Natural killer cell treated with Interleukin-12 subunit alpha and Interleukin-12 subunit beta and Interleukin-15 and Interleukin-18, amount 100 ng/mL, for 72 hours (primary cell): ENCODE data around the gene TM9SF1. TPM values are rescaled to one million over a fixed set of nuclear protein-coding genes. Genes with fewer than 3 reads are reported as not detected.
A peak's percentile ranks its signal among the peaks of the same experiment; 100 is the strongest.
"Not testable (repeated sequence)": the region's sequence is repeated elsewhere in the genome, so short reads cannot be mapped to it uniquely, and the experiment has no call there.

Source experiments
- ATAC-seq, 2 donors: fragments of 150-1000 bp; cut with Tn5 transposase in 1 of 2; sonication (Bioruptor Pico), chemical (Tn5 transposase) in 1 of 2; 2 replicates each; pipeline ENCODE4 v1.10.0; 2021
- DNase-seq: peaks from one replicate; pipeline ENCODE4 v3.0.0; 2022; ENCODE audit warnings: low spot score
- H3K27ac Mint-ChIP-seq, 2 donors: 1 replicate in 1 of 2; 2 replicates in 1 of 2; pipeline ENCODE4 v1.8.0; 2022; ENCODE audit warnings: mixed read lengths in 2 of 2, mild to moderate bottlenecking in 1 of 2, moderate library complexity in 1 of 2
- H3K27me3 Mint-ChIP-seq, 2 donors: 1 replicate in 1 of 2; 2 replicates in 1 of 2; pipeline ENCODE4 v1.8.0; 2022; ENCODE audit warnings: mixed read lengths in 2 of 2
- H3K36me3 Mint-ChIP-seq: one replicate; pipeline ENCODE4 v1.8.0; 2022; ENCODE audit warnings: mixed read lengths
- H3K4me1 Mint-ChIP-seq, 2 donors: 1 replicate in 1 of 2; 2 replicates in 1 of 2; pipeline ENCODE4 v1.8.0; 2022; ENCODE audit warnings: low read depth in 2 of 2, mixed read lengths in 2 of 2, mild to moderate bottlenecking in 1 of 2
- H3K4me3 Mint-ChIP-seq: one replicate; pipeline ENCODE4 v1.8.0; 2022; ENCODE audit warnings: mixed read lengths
- H3K9me3 Mint-ChIP-seq: 2 replicates; pipeline ENCODE4 v1.8.0; 2022; ENCODE audit warnings: mixed read lengths
- total RNA-seq, 2 donors: library from RNA; stranded (reverse); gene quantifications; one replicate each; pipeline ENCODE4 v1.2.3, GENCODE V29; 2022

Gene TM9SF1
- total RNA-seq, 2 donors from 2014 or later = 27.6 to 30.2 TPM

DNA sequence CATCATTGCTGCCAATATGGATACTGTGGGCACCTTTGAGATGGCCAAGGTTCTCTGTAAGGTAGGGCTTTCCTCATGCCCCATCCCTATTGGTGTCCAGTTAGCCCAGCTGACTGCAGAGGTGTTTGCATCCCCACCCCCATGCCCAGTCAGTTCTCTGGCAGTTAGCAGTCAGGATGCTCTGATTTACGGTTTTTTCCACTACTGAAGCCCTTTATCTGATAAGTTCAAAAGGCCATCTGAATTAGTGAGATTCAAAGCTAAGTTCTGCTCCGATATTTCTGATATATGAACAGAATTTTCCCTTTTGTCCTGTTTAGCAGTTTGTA lies 38.3 kb upstream of the TM9SF1 start:
- no peaks in the 10 kb centered on the region for H3K27me3 Mint-ChIP-seq
- DNase-seq (no peak), ATAC-seq (no peak)
- H3K4me3 Mint-ChIP-seq = peak overlapping the region; percentile 91
- peak overlapping the region; percentile 68 to 95 for H3K27ac Mint-ChIP-seq
- H3K36me3 Mint-ChIP-seq = peaks cover 28% of the 10 kb centered on the region
- H3K4me1 Mint-ChIP-seq = peaks cover 44 to 56% of the 10 kb centered on the region in 2 donors
- no peaks in the 10 kb centered on the region for H3K9me3 Mint-ChIP-seq

DNA sequence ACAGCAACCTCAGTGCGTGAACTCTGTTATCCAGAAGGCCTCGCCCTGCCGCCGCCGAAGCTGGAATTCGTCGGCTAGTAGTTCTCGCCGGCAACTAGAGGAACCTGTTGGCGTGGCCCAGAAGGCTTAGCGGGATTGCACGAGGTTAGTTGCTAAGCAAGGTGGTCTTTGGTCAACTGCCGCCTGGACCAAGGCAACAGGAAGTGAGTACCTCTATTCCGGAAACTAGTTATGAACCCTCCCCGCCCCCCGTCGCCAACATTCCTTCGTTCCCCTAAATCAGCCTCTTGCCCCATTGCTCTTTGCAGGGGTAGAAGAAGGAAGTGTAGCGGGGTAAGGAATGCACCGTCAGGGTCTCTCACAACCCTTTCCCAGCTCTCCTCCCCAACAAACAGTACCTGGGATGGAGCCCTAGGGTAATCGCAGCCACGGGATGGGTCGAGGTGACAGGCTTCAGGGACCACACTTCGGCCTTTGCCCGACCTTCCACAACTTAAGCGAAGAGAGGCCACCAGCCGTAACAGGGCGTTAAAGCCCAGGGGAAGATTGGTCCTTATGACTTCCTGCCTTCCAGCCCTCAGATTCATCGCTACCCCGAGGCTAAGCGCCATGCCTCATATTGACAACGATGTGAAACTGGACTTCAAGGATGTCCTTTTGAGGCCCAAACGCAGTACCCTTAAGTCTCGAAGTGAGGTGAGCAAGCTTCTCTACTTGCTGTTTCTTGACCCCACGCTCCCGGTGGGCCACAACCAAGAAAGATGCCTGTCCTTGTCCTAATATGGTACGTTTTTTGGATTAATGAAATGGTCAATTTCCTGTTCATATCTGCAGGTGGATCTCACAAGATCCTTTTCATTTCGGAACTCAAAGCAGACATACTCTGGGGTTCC lies 37.6 kb upstream of the TM9SF1 start, which contains the start of gene GMPR2:
Gene GMPR2, plus strand, starts transcription at position 285 of the 893 bp plus-strand sequence. Its CDS starts 325 bp downstream, at position 610.
- Mint-ChIP-seq H3K27me3 (no peaks in the 10 kb centered on the region), H3K27ac (peak within 1 kb of the TSS; percentile 68 to 95), H3K36me3 (peaks cover 25% of the 10 kb centered on the region), H3K4me3 (peak within 1 kb of the TSS; percentile 91), H3K4me1 (peaks cover 39 to 53% of the 10 kb centered on the region in 2 donors), H3K9me3 (no peaks in the 10 kb centered on the region)
- peak; percentile 69 to 77 for ATAC-seq
- DNase-seq = no peak

DNA sequence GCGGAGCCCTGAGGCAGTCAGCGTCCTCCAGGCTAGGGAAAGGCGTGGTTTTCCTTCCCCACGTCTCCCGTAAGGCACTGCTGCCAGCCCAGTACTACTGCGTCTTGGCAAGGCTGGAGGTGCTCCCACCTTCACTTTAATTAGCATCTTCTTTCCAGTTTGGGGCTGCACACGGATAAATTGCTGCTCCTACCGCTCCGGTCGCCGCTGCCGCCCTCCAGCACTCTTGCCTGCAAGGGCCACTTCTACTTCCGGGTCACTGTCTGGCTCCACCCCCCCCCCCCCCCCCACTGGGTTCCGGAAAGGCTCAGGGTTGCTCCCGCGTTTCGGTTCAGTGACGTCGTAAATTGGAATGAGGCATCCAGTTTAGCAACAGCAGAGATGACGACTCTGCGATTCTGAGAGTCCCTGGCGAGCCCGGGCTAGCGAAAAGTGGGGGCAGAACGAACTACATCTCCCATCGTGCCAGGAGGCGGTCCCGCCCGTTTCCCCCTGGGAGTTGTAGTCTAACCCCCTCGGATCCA lies 36.9 kb upstream of the TM9SF1 start, which contains the start of gene NEDD8:
Gene NEDD8, minus strand, starts transcription at position 247 of the 524 bp plus-strand sequence. Its CDS starts 100 bp downstream, at position 147.
- Mint-ChIP-seq H3K36me3 (peaks cover 23% of the 10 kb centered on the region), H3K4me1 (peaks cover 37 to 50% of the 10 kb centered on the region in 2 donors), H3K27me3 (no peaks in the 10 kb centered on the region), H3K27ac (peak within 1 kb of the TSS; percentile 68 to 95), H3K9me3 (no peaks in the 10 kb centered on the region), H3K4me3 (peak within 1 kb of the TSS; percentile 91)
- peak; percentile 92 to 96 for ATAC-seq
- peak; percentile 94 for DNase-seq

DNA sequence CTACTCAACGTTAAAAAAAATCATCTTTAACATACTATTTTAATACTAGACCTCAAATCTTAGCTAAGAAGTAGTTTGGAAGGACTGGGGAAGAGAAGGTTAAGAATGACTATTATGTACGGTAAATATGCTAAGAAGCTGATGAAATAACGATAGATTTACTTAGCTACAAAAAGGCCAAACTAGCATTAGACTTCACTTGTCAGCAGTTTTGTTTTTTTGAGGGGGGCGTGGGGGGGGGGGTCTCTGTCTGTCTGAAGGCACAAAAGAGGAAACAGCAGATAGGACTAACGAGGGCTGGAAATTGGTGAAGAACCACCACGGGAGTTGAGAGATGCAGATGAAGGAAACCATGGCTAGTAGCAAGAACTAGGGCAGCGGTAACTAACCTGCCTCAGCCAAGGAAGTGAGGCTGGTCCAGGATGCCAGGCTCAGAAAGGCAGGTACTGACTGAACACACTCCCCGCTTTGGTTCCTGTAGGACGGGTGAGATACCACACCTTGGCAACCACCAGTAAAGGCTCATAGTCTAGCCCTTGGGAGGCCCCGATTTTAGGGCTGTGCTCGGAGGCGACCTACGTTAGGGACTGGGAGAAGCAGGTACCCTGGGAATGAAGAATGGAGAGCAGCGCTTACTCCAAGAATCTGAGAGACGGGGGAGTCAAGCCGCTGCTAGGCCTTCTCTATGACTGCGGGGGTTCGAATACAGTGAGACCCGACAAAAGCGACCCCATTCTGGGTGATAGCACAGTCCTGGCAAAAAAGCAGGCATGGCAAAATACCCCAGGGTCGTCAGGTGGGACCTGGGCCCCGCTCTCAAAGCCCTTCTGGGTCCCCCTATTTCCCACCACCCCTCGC lies 36.3 kb upstream of the TM9SF1 start:
- peak overlapping the region; percentile 91 for H3K4me3 Mint-ChIP-seq
- H3K4me1 Mint-ChIP-seq = peaks cover 34 to 49% of the 10 kb centered on the region in 2 donors
- peaks cover 20% of the 10 kb centered on the region for H3K36me3 Mint-ChIP-seq
- no peaks in the 10 kb centered on the region for H3K9me3 Mint-ChIP-seq
- H3K27me3 Mint-ChIP-seq = no peaks in the 10 kb centered on the region
- DNase-seq (no peak), ATAC-seq (peak in 1 of 2 donors; percentile 37)
- peak overlapping the region; percentile 68 to 95 for H3K27ac Mint-ChIP-seq

DNA sequence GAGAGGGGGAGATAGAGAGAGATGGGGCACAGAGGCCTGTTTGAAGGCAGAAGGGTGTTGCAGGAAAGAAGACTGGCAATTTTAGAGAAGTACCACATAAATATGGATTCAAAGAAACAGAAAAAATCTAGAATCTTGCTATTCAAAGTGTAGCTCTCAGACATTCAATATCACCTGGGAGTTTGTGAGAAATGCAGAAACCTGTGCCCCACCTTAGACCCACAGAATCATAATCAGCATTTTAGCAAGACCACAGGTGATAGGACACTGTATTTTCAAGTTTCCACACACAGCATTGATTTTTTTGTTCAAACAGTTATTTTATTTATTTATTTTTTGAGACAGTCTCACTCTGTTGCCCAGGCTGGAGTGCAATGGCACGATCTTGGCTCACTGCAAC lies 33.7 kb upstream of the TM9SF1 start:
- DNase-seq (no peak), ATAC-seq (no peak)
- no peak overlapping the region for H3K4me3 Mint-ChIP-seq
- H3K4me1 Mint-ChIP-seq = peaks cover 18 to 29% of the 10 kb centered on the region in 2 donors
- H3K27me3 Mint-ChIP-seq = no peaks in the 10 kb centered on the region
- H3K9me3 Mint-ChIP-seq = no peaks in the 10 kb centered on the region
- H3K36me3 Mint-ChIP-seq = peaks cover 12% of the 10 kb centered on the region
- H3K27ac Mint-ChIP-seq = no peak overlapping the region

DNA sequence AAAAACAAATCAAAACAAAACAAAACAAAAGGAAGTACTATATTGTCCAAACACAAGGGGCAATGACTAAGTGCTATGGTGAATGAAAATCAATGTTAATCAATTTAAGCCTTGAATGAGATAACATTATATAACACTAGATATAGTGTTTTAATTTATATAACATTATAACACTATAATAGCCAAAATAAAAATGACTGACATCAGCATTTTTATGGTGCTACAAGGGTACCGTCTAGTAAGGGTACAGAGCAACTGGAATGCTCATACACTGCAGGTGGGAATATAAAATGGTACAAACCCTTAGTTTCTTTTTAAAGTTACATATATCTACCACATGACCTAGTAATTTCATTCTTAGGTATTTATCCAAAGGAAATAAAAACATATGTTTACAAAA lies 31.2 kb upstream of the TM9SF1 start:
- Mint-ChIP-seq H3K9me3 (no peaks in the 10 kb centered on the region), H3K4me3 (no peak overlapping the region), H3K36me3 (peaks cover 12% of the 10 kb centered on the region), H3K27me3 (no peaks in the 10 kb centered on the region), H3K4me1 (peaks cover 10 to 16% of the 10 kb centered on the region in 2 donors), H3K27ac (no peak overlapping the region)
- DNase-seq = no peak
- ATAC-seq = no peak

DNA sequence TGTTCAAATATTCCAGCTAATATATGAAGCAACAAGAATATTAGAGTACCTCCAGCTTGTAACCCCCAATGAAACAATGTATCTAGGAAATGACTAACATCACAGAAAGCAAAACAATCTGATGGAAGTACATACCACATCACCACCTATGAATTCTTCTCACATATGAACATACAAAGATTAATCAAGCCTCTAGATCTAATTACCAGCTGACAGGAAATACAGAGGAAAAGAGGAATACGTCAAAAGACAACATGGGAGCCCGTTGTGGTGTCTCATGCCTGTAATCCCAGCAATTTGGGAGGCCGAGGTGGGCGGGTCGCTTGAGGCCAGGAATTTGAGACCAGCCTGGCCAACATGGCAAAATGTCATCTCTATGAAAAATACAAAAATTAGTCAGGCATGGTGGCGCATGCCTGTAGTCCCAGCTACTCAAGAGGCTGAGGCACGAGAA lies 29.4 kb upstream of the TM9SF1 start:
- H3K27ac Mint-ChIP-seq = no peak overlapping the region
- ATAC-seq (no peak), DNase-seq (no peak)
- H3K36me3 Mint-ChIP-seq = peaks cover 12% of the 10 kb centered on the region
- peaks cover 9 to 10% of the 10 kb centered on the region in 2 donors for H3K4me1 Mint-ChIP-seq
- H3K27me3 Mint-ChIP-seq = no peaks in the 10 kb centered on the region
- no peaks in the 10 kb centered on the region for H3K9me3 Mint-ChIP-seq
- no peak overlapping the region for H3K4me3 Mint-ChIP-seq

DNA sequence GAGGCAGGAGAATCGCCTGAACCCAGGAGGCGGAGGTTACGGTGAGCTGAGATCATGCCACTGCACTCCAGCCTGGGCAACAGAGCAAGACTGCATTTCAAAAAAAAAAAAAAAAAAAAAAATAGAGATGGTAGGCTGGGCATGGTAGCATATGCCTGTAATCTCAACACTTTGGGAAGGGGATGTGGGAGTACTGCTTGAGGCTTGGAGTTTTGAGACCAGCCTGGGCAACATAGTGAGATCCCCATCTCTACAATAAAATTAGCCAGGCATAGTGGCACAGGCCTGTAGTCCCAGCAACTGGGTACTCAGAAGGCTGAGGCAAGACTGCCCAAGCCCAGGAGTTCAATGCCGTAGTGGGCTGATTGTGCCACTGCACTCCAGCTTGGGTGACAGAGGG lies 27.7 kb upstream of the TM9SF1 start:
- not testable (repeated sequence) for DNase-seq, H3K27me3 Mint-ChIP-seq, H3K27ac Mint-ChIP-seq, ATAC-seq, H3K9me3 Mint-ChIP-seq, H3K4me1 Mint-ChIP-seq, H3K4me3 Mint-ChIP-seq
- peaks cover 12% of the 10 kb centered on the region for H3K36me3 Mint-ChIP-seq

DNA sequence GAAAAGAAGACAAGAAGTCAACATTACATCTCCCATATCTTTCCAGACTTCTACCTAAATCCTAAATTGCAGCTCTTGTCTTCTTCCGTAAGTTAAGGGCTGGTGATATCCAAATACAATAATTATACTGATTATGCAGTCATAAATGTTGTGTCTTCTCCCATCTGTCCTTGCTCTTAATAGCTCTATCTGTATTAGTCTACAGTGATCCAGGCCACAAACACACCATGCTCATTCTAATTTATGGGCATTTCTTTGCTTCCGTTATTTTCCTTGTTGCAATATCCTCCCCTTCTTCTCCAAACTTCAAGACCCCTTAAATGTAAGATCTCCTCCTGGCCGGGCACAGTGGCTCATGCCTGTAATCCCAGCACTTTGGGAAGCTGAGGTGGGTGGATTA lies 24.3 kb upstream of the TM9SF1 start:
- Mint-ChIP-seq H3K36me3 (peaks cover 2% of the 10 kb centered on the region), H3K4me3 (no peak overlapping the region), H3K9me3 (no peaks in the 10 kb centered on the region), H3K27ac (no peak overlapping the region), H3K27me3 (no peaks in the 10 kb centered on the region), H3K4me1 (peaks cover 16 to 20% of the 10 kb centered on the region in 2 donors)
- ATAC-seq (no peak), DNase-seq (no peak)

DNA sequence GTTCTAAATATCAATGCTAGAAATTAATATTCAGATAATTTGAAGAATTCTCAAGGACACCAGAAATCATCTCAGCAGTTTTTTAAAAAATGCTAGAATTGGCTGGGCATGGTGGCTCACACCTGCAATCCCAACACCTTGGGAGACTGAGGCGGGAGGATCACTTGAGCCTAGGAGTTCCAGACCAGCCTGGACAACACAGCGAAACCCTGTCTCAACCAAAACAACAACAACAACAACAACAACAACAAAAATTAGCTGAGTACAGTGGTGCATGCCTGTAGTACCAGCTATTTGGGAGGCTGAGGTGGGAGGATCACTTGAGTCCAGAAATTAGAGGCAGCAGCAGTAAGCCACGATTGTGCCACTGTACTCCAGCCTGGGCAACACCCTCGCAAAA lies 23.8 kb upstream of the TM9SF1 start:
- Mint-ChIP-seq H3K27me3 (no peaks in the 10 kb centered on the region), H3K36me3 (no peaks in the 10 kb centered on the region), H3K27ac (no peak overlapping the region), H3K4me3 (no peak overlapping the region), H3K9me3 (no peaks in the 10 kb centered on the region), H3K4me1 (peaks cover 18 to 25% of the 10 kb centered on the region in 2 donors)
- DNase-seq = no peak
- ATAC-seq = no peak

DNA sequence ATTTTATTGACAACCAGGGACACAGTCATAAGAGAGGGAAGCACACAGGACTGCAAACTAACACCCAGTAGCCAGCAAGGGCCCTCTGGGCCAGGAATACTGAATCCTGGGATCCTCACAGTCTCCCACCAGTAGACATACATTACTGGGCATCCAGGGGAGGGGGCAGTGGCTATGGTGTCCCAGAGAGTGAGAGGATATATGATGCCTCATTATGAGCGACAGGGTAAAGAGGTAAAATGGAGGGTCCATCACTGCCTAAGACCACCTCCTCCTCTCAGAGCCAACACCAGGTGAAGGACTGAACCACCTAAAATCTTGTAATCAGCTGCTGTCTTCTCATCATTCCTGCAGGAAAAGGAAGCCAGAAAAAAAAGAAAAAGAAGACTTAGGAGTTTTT lies 21.6 kb upstream of the TM9SF1 start:
- Mint-ChIP-seq H3K4me1 (peaks cover 27 to 37% of the 10 kb centered on the region in 2 donors), H3K27ac (peak overlapping the region; percentile 97 to 99)
- H3K9me3 Mint-ChIP-seq, H3K27me3 Mint-ChIP-seq, H3K4me3 Mint-ChIP-seq, H3K36me3 Mint-ChIP-seq, ATAC-seq, DNase-seq: not testable (repeated sequence)

DNA sequence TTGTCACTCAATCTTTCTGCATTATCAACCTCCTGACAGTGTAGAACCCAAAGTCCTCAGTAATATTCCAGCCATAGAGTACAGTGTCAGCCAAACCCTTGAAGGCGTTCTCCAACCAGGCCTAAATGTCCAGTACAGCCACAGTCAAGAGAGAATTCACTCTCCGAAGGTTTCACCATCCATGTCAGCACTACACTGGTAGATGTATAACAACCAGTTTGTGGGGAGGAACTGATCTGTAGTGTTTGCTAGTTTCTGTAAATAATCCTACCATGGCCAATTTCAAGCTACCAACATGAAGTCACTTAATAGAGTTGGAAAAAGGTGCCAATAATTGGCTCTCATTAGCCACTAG lies 21.1 kb upstream of the TM9SF1 start:
- H3K36me3 Mint-ChIP-seq = peaks cover 5% of the 10 kb centered on the region
- DNase-seq (no peak), ATAC-seq (no peak)
- H3K4me1 Mint-ChIP-seq = peaks cover 31 to 42% of the 10 kb centered on the region in 2 donors
- H3K27ac Mint-ChIP-seq = peak overlapping the region; percentile 97 to 99
- peak overlapping the region; percentile 94 for H3K4me3 Mint-ChIP-seq
- H3K9me3 Mint-ChIP-seq = no peaks in the 10 kb centered on the region
- no peaks in the 10 kb centered on the region for H3K27me3 Mint-ChIP-seq

DNA sequence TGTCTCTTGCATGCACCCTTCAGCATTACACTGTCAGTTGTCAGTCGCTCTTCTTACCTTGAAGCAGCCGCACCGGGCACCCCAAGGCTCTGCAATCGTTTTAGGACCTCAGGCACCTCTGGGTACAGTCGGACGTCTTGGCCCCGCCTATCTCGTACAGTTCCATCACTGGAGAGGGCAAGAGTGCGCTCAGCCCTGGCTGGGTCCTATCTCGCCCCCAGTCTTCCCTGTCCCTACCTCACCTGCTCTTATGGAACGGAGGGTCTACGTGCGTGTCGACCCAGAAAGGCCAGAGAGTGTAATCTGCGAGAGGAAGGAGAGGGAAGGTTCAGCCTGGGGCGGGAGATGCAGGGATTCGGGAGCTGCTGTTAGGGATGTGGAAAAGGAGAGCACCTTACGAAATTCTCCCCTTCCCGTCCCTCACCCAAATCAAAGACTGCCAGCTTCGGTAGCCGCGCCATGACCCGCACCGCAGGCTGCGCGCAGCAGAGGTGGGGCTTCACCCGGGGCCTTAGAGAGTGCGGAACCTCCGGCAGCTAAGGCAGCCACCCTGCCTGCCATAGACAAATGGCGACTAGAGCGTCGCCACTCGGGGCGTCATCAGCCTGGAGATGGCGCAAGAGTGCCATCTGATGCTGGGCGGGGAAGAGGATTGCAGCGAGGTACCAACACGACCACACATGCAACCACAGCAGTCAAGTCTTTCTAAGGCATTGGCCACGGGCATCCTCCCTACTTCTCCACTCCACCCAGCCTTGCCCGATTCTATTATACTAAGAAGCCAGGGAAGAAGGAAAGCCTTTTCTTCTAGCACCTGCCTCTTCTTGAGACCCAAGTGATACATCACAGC lies 20.5 kb upstream of the TM9SF1 start, which contains the start of gene MDP1:
Gene MDP1, minus strand, starts transcription at position 572 of the 850 bp plus-strand sequence. Its CDS starts 111 bp downstream, at position 461.
- peak within 1 kb of the TSS; percentile 97 to 99 for H3K27ac Mint-ChIP-seq
- H3K9me3 Mint-ChIP-seq = no peaks in the 10 kb centered on the region
- H3K36me3 Mint-ChIP-seq = peaks cover 7% of the 10 kb centered on the region
- peak; percentile 84 to 85 for ATAC-seq
- no peaks in the 10 kb centered on the region for H3K27me3 Mint-ChIP-seq
- H3K4me1 Mint-ChIP-seq = peaks cover 34 to 43% of the 10 kb centered on the region in 2 donors
- peak; percentile 88 for DNase-seq
- H3K4me3 Mint-ChIP-seq = peak within 1 kb of the TSS; percentile 94
